Kidney capillary endothelial cell (primary cell): ENCODE data around the gene BCL6B.
A peak's percentile ranks its signal among the peaks of the same experiment; 100 is the strongest.

Experiments
- DNase-seq: peaks from one replicate; pipeline ENCODE4 v3.0.0-alpha.2; 2018; ENCODE audit warnings: low spot score

The BCL6B gene

GRCh38 chr17:7010523-7010922, 12.3 kb upstream of the BCL6B start:
- no peak for DNase-seq

- DNase-seq: no peak
Observed at GRCh38 chr17:7011415-7011814, 11.4 kb upstream of the BCL6B start.

GRCh38 chr17:7011942-7012254, 11.0 kb upstream of the BCL6B start:
- no peak for DNase-seq

GRCh38 chr17:7014261-7014994, 8.4 kb upstream of the BCL6B start:
- DNase-seq: peak; percentile 93

GRCh38 chr17:7014995-7015958, 7.6 kb upstream of the BCL6B start:
- DNase-seq: no peak

- DNase-seq: no peak
Observed at GRCh38 chr17:7016418-7016817, 6.4 kb upstream of the BCL6B start.

- no peak for DNase-seq
Observed at GRCh38 chr17:7016886-7017826, 5.7 kb upstream of the BCL6B start.

- no peak for DNase-seq
Observed at GRCh38 chr17:7017827-7018200, 5.0 kb upstream of the BCL6B start.

GRCh38 chr17:7018331-7018964, 4.4 kb upstream of the BCL6B start:
- no peak for DNase-seq

GRCh38 chr17:7019367-7019766, 3.5 kb upstream of the BCL6B start:
- DNase-seq: no peak

GRCh38 chr17:7019839-7020519, 2.9 kb upstream of the BCL6B start:
- DNase-seq: peak; percentile 48

- DNase-seq: peak; percentile 58
Observed at GRCh38 chr17:7020894-7021664, 1.8 kb upstream of the BCL6B start.

- DNase-seq: peak; percentile 92
Observed at GRCh38 chr17:7021993-7022778, 664 bp upstream of the BCL6B start.

GRCh38 chr17:7023576-7024401, 939 bp downstream of the BCL6B start:
- DNase-seq: peak; percentile 96

- no peak for DNase-seq
Observed at GRCh38 chr17:7024402-7024785, 1.5 kb downstream of the BCL6B start.

- no peak for DNase-seq
Observed at GRCh38 chr17:7025245-7025644, 2.4 kb downstream of the BCL6B start.

GRCh38 chr17:7026471-7027115, 3.7 kb downstream of the BCL6B start:
- DNase-seq: no peak

- DNase-seq: no peak
Observed at GRCh38 chr17:7027335-7027734, 4.5 kb downstream of the BCL6B start.
